Activated effector memory CD4-positive, alpha-beta T cell treated with anti-CD3 and anti-CD28 coated beads, Interleukin-2, amount 50 U/mL, for 16 hours (primary cell): ENCODE data around the gene KCNJ5.

Source experiments
- DNase-seq: peaks from one replicate; pipeline ENCODE4 v3.0.0-alpha.2; 2020

KCNJ5 gene

GRCh38 chr11:128897826-128898225 is 6.7 kb downstream of the KCNJ5 start:
- DNase-seq: no peak

GRCh38 chr11:128898580-128899344 is 7.6 kb downstream of the KCNJ5 start:
- no peak for DNase-seq

- DNase-seq: no peak
Measured at GRCh38 chr11:128900468-128900867, 9.3 kb downstream of the KCNJ5 start.

- DNase-seq: no peak
Measured at GRCh38 chr11:128901653-128902514, 10.7 kb downstream of the KCNJ5 start.

- no peak for DNase-seq
Measured at GRCh38 chr11:128902515-128903066, 11.4 kb downstream of the KCNJ5 start.

- no peak for DNase-seq
Measured at GRCh38 chr11:128903248-128904061, 12.3 kb downstream of the KCNJ5 start.

GRCh38 chr11:128904303-128904655 is 13.1 kb downstream of the KCNJ5 start:
- DNase-seq: no peak

GRCh38 chr11:128904656-128905344 is 13.6 kb downstream of the KCNJ5 start:
- no peak for DNase-seq

GRCh38 chr11:128905345-128906184 is 14.4 kb downstream of the KCNJ5 start:
- peak; percentile 69 for DNase-seq

- DNase-seq: no peak
Measured at GRCh38 chr11:128906185-128907050, 15.3 kb downstream of the KCNJ5 start.

- DNase-seq: no peak
Measured at GRCh38 chr11:128907585-128907984, 16.4 kb downstream of the KCNJ5 start.

GRCh38 chr11:128908391-128909246 is 17.5 kb downstream of the KCNJ5 start:
- no peak for DNase-seq

- DNase-seq: no peak
Measured at GRCh38 chr11:128909438-128910125, 18.4 kb downstream of the KCNJ5 start.

- no peak for DNase-seq
Measured at GRCh38 chr11:128910576-128910975, 19.4 kb downstream of the KCNJ5 start.

- DNase-seq: peak; percentile 22
Measured at GRCh38 chr11:128911239-128911638, 20.1 kb downstream of the KCNJ5 start.

GRCh38 chr11:128911701-128912100 is 20.5 kb downstream of the KCNJ5 start:
- no peak for DNase-seq

GRCh38 chr11:128913806-128914205 is 22.6 kb downstream of the KCNJ5 start:
- DNase-seq: no peak
